ENCODE measurements around the gene CMIP.

The CMIP gene

GRCh38 chr16:81715358-81716196 lies 271.0 kb downstream of the CMIP start:
- H3K4me3 ChIP-seq (replicated peaks in 1 of 2; ENCODE audit: low read depth in 2 of 2, low read length in 2 of 2) = no peak overlapping the region
- DNase-seq (ENCODE audit: low read depth in 2 of 2) = no peak
- no peak for TF ChIP-seq CTCF (IDR thresholded peaks at IDR 0.05; ENCODE audit: low read depth, low read length)

DNA sequence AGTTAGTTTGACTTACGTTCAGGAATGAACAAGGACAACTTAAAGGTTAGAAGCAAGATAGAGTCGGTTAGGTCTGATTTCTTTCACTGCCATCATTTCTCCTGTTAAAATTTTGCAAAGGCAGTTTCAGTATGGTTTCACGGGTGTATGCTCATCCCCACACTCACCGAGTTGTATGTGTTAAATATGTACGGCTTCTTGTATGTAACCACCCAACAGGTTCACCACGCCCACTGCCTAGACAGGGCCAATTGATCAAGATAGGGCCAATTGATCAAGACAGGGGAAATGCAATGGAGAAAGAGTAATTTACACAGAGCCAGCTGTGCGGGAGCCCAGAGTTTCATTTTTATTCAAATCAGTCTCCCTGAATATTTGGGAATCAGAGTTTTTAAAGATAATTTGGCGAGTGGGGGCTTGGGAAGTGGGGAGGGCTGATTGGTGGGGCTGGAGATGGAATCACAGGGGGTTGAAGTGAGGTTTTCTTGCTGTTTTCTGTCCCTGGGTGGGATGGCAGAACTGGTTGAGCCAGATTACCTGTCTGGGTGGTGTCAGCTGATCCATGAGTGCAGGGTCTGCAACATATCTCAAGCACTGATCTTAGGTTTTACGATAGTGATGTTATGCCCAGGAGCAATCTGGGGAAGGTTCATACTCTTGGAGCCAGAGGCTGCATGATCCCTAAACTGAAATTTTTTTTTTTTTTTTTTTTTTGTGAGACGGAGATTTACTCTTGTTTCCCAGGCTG lies 272.0 kb downstream of the CMIP start:
- no peak for DNase-seq (ENCODE audit: low read depth in 2 of 2)
- no peak overlapping the region for H3K4me3 ChIP-seq (replicated peaks in 1 of 2; ENCODE audit: low read depth in 2 of 2, low read length in 2 of 2)
- TF ChIP-seq CTCF (IDR thresholded peaks at IDR 0.05; ENCODE audit: low read depth, low read length) = no peak

- H3K4me3 ChIP-seq (replicated peaks in 1 of 2; ENCODE audit: low read depth in 2 of 2, low read length in 2 of 2) = no peak overlapping the region
- DNase-seq (ENCODE audit: low read depth in 2 of 2) = peak in 1 of 2 donors; percentile 36
- no peak for TF ChIP-seq CTCF (IDR thresholded peaks at IDR 0.05; ENCODE audit: low read depth, low read length)
Observed at GRCh38 chr16:81717662-81718189, 273.1 kb downstream of the CMIP start.

- no peak for DNase-seq (ENCODE audit: low read depth in 2 of 2)
- no peak overlapping the region for H3K4me3 ChIP-seq (replicated peaks in 1 of 2; ENCODE audit: low read depth in 2 of 2, low read length in 2 of 2)
- TF ChIP-seq CTCF (IDR thresholded peaks at IDR 0.05; ENCODE audit: low read depth, low read length) = no peak
Observed at GRCh38 chr16:81718637-81719036, 274.0 kb downstream of the CMIP start.

DNA sequence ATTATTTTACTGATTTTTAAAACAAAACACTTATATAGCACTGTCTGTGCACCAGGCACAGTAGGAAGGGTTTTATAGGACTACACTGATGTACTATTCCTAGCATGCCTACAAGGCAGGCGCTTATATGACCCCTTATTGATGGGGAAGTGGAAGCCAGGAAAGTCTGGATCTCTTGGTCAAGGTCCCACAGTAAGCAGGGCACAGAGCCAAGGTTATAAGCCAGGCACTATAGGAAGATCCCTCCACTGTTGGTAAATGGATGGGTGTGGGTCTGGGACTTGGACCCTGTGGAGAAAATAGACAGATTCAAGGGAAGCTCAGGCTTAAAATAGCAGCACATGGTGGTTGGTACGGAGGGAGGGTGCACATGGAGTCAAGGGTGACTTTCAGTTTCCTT lies 275.4 kb downstream of the CMIP start:
- no peak for DNase-seq (ENCODE audit: low read depth in 2 of 2)
- no peak for TF ChIP-seq CTCF (IDR thresholded peaks at IDR 0.05; ENCODE audit: low read depth, low read length)
- H3K4me3 ChIP-seq (replicated peaks in 1 of 2; ENCODE audit: low read depth in 2 of 2, low read length in 2 of 2) = no peak overlapping the region

GRCh38 chr16:81720973-81721906 lies 276.6 kb downstream of the CMIP start:
- TF ChIP-seq CTCF (IDR thresholded peaks at IDR 0.05; ENCODE audit: low read depth, low read length) = no peak
- H3K4me3 ChIP-seq (replicated peaks in 1 of 2; ENCODE audit: low read depth in 2 of 2, low read length in 2 of 2) = no peak overlapping the region
- DNase-seq (ENCODE audit: low read depth in 2 of 2) = no peak

Measured in cardiac fibroblast (primary cell).